ENCODE measurements around the gene NOLC1.

- TF ChIP-seq POLR2A (IDR thresholded peaks at IDR 0.05) (no peak), CTCF (IDR thresholded peaks at IDR 0.05) (no peak), POLR2AphosphoS5 (IDR thresholded peaks at IDR 0.05) (no peak)
Observed at GRCh38 chr10:102115775-102116174, 36.4 kb upstream of the NOLC1 start.

Data from breast epithelium (tissue), 3 donors.